Duodenal mucosa (tissue), 2 donors: ENCODE measurements around the gene DAAM1.

Experiments used
- H3K27ac ChIP-seq: one replicate; pipeline ENCODE4 v1.7.0; 2013; ENCODE audit warnings: low read depth, low read length
- H3K27me3 ChIP-seq, 2 donors: one replicate each; pipeline ENCODE4 v1.7.0; 2013; ENCODE audit warnings: low read length in 2 of 2, control low read depth in 1 of 2; ENCODE audit not compliant: insufficient read depth in 2 of 2, control insufficient read depth in 1 of 2
- H3K36me3 ChIP-seq, 2 donors: one replicate each; pipeline ENCODE4 v1.7.0; 2013; ENCODE audit warnings: low read length in 2 of 2, control low read depth in 1 of 2; ENCODE audit not compliant: insufficient read depth in 2 of 2, control insufficient read depth in 1 of 2
- H3K4me1 ChIP-seq, 2 donors: one replicate each; pipeline ENCODE4 v1.7.0; 2013; ENCODE audit warnings: low read length in 2 of 2, control low read depth in 1 of 2; ENCODE audit not compliant: insufficient read depth in 2 of 2, control insufficient read depth in 1 of 2
- H3K4me3 ChIP-seq, 2 donors: one replicate each; pipeline ENCODE4 v1.7.0; 2013; ENCODE audit warnings: low read length in 2 of 2, low read depth in 1 of 2
- H3K9ac ChIP-seq, 2 donors: one replicate each; pipeline ENCODE4 v1.7.0; 2013; ENCODE audit warnings: low read length in 2 of 2, low read depth in 1 of 2
- H3K9me3 ChIP-seq, 2 donors: one replicate each; pipeline ENCODE4 v1.7.0; 2013; ENCODE audit warnings: low read length in 2 of 2, control low read depth in 1 of 2; ENCODE audit not compliant: control insufficient read depth in 1 of 2

DAAM1 gene

DNA sequence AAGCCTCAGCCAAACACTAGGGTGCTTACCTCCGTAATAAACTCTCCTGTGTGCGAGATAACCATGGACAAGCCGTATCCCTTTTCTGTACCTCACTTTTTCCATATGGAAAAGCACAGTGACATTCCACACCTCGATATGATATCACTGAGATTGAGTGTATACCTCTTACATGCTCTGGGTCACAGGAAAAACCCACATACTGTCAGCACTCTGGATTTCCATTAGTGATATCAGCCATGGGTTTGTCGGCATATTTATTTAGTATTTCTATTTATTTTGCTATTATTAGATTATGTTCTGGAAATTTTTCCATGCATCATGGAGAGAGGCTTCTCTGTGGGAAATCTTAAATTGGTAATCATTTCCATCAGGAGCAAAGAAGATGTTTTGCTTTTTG is 28.0 kb upstream of the DAAM1 start:
- Histone ChIP-seq H3K36me3 (no peaks in the 10 kb centered on the region), H3K4me1 (peaks cover 0 to 5% of the 10 kb centered on the region in 2 donors), H3K9me3 (no peaks in the 10 kb centered on the region), H3K27me3 (no peaks in the 10 kb centered on the region), H3K4me3 (no peak overlapping the region), H3K9ac (no peak overlapping the region), H3K27ac (no peak overlapping the region)

GRCh38 chr14:59161561-59162175 is 26.8 kb upstream of the DAAM1 start:
- Histone ChIP-seq H3K9ac (no peak overlapping the region), H3K27ac (no peak overlapping the region), H3K9me3 (no peaks in the 10 kb centered on the region), H3K36me3 (no peaks in the 10 kb centered on the region), H3K4me1 (peaks cover 0 to 5% of the 10 kb centered on the region in 2 donors), H3K27me3 (no peaks in the 10 kb centered on the region), H3K4me3 (no peak overlapping the region)

DNA sequence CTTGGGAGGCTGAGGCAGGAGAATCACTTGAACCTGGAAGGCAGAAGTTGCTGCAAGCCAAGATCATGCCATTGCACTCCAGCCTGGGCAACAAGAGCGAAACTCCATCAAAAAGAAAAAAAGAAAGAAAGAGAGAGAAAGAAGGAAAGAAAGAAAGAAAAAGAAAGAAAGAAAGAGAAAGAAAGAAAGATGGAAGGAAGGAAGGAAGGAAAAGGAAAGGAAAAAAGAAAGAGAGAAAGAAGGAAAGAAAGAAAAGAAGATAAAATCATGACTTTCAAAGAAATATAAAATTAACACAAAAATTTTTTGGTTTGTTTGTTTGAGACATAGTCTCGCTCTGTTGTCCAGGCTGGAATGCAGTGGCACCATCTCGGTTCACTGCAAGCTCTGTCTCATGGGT is 22.2 kb upstream of the DAAM1 start:
- peaks cover 0 to 5% of the 10 kb centered on the region in 2 donors for H3K4me1 ChIP-seq
- H3K36me3 ChIP-seq: no peaks in the 10 kb centered on the region
- H3K9me3 ChIP-seq: no peaks in the 10 kb centered on the region
- H3K27me3 ChIP-seq: no peaks in the 10 kb centered on the region
- no peak overlapping the region for H3K4me3 ChIP-seq
- H3K27ac ChIP-seq: no peak overlapping the region
- no peak overlapping the region for H3K9ac ChIP-seq

DNA sequence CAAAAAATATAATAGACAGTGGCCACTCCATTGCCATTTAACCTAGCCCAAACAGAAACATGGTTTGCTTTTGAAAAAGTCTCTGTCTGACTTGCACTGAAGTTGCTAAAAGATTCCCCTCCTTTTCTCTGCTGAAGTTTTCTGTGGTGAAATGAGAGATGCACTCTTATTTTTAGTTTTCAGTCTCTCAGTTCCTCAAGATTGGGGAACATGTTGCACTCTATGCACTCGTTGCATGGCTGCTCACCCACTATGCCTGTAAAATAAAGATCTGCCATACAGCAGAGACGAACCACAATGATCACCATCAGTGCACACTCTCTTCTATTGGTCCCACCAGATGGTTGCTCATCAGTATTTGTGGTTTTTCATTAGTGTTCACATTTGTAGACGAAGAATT is 13.1 kb upstream of the DAAM1 start:
- no peak overlapping the region for H3K4me3 ChIP-seq
- H3K27me3 ChIP-seq: no peaks in the 10 kb centered on the region
- no peaks in the 10 kb centered on the region for H3K9me3 ChIP-seq
- H3K4me1 ChIP-seq: no peaks in the 10 kb centered on the region
- no peaks in the 10 kb centered on the region for H3K36me3 ChIP-seq
- no peak overlapping the region for H3K27ac ChIP-seq
- H3K9ac ChIP-seq: no peak overlapping the region

DNA sequence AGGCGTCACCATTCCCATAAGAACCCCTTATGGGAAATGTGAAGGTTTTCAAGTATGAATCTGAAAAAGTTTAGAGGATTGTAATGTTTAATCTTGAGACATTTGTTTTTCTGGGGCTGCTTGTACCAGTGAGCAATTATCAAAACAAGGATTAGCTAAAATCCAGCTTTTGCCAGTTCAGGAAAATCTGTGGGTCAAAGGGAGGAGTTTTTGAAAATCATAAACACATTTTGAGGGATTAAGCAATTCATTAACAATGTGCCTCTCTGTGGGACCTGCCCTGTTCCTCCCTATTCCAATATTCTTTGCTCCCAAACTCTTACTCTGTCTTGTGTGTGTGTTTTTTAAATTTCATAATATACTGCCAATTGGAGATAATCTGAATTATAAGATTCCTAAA is 11.7 kb upstream of the DAAM1 start:
- no peak overlapping the region for H3K27ac ChIP-seq

GRCh38 chr14:59177262-59177661 is 11.2 kb upstream of the DAAM1 start:
- Histone ChIP-seq H3K9ac (no peak overlapping the region), H3K4me1 (no peaks in the 10 kb centered on the region), H3K27me3 (no peaks in the 10 kb centered on the region), H3K4me3 (no peak overlapping the region), H3K27ac (no peak overlapping the region), H3K9me3 (no peaks in the 10 kb centered on the region), H3K36me3 (no peaks in the 10 kb centered on the region)

More for the DNA sequence above, 11.7 kb upstream of the DAAM1 start:
- Histone ChIP-seq H3K9ac (no peak overlapping the region), H3K4me3 (no peak overlapping the region), H3K27me3 (no peaks in the 10 kb centered on the region), H3K36me3 (no peaks in the 10 kb centered on the region), H3K4me1 (no peaks in the 10 kb centered on the region), H3K9me3 (no peaks in the 10 kb centered on the region)

- no peak overlapping the region for H3K4me3 ChIP-seq
- no peaks in the 10 kb centered on the region for H3K9me3 ChIP-seq
- H3K27ac ChIP-seq: no peak overlapping the region
- no peaks in the 10 kb centered on the region for H3K4me1 ChIP-seq
- peaks cover 4 to 22% of the 10 kb centered on the region in 2 donors for H3K27me3 ChIP-seq
- H3K36me3 ChIP-seq: no peaks in the 10 kb centered on the region
- no peak overlapping the region for H3K9ac ChIP-seq
Observed at GRCh38 chr14:59181791-59182190, 6.7 kb upstream of the DAAM1 start.

GRCh38 chr14:59182641-59183040 is 5.8 kb upstream of the DAAM1 start:
- Histone ChIP-seq H3K27ac (no peak overlapping the region), H3K9me3 (no peaks in the 10 kb centered on the region), H3K27me3 (peaks cover 4 to 28% of the 10 kb centered on the region in 2 donors), H3K4me3 (no peak overlapping the region), H3K36me3 (no peaks in the 10 kb centered on the region), H3K9ac (no peak overlapping the region), H3K4me1 (peaks cover 0 to 2% of the 10 kb centered on the region in 2 donors)

- H3K27me3 ChIP-seq: peaks cover 4 to 28% of the 10 kb centered on the region in 2 donors
- H3K4me3 ChIP-seq: no peak overlapping the region
- H3K9ac ChIP-seq: no peak overlapping the region
- peaks cover 0 to 3% of the 10 kb centered on the region in 2 donors for H3K4me1 ChIP-seq
- H3K27ac ChIP-seq: no peak overlapping the region
- no peaks in the 10 kb centered on the region for H3K36me3 ChIP-seq
- H3K9me3 ChIP-seq: no peaks in the 10 kb centered on the region
Observed at GRCh38 chr14:59183150-59183549, 5.3 kb upstream of the DAAM1 start.

GRCh38 chr14:59184396-59184795 is 4.1 kb upstream of the DAAM1 start:
- Histone ChIP-seq H3K4me3 (no peak overlapping the region), H3K27ac (no peak overlapping the region)

More at GRCh38 chr14:59184396-59184795, 4.1 kb upstream of the DAAM1 start:
- Histone ChIP-seq H3K9ac (no peak overlapping the region), H3K4me1 (peaks cover 0 to 6% of the 10 kb centered on the region in 2 donors), H3K9me3 (no peaks in the 10 kb centered on the region), H3K27me3 (peaks cover 4 to 28% of the 10 kb centered on the region in 2 donors), H3K36me3 (no peaks in the 10 kb centered on the region)
